Hepatocyte (in vitro differentiated cells): Measurements from ENCODE around the gene CPNE1. TPM values are rescaled to one million over a fixed set of nuclear protein-coding genes. Genes with fewer than 3 reads are reported as not detected.

Source experiments
- DNase-seq: peaks from one replicate; pipeline ENCODE4 v3.0.0-alpha.2; 2016; ENCODE audit warnings: low spot score
- H2AFZ ChIP-seq: fragments of 200-600 bp; sonication (generic); 2 replicates; pipeline ENCODE4 v1.6.0; 2016; ENCODE audit warnings: antibody characterized with exemption, mild to moderate bottlenecking
- H3K27ac ChIP-seq: fragments of 200-600 bp; sonication (generic); 2 replicates; pipeline ENCODE4 v1.5.1; 2016; ENCODE audit warnings: mild to moderate bottlenecking
- H3K27me3 ChIP-seq: fragments of 200-600 bp; sonication (generic); 2 replicates; pipeline ENCODE4 v1.6.1; 2016
- H3K36me3 ChIP-seq: fragments of 200-600 bp; sonication (generic); replicated peaks from 2 replicates; pipeline ENCODE4 v1.5.1; 2016; ENCODE audit warnings: low read depth; ENCODE audit not compliant: insufficient read depth
- H3K4me1 ChIP-seq: fragments of 200-600 bp; sonication (generic); 2 replicates; pipeline ENCODE4 v1.5.1; 2016; ENCODE audit warnings: mild to moderate bottlenecking, moderate library complexity; ENCODE audit not compliant: insufficient read depth
- H3K4me2 ChIP-seq: fragments of 200-600 bp; sonication (generic); 2 replicates; pipeline ENCODE4 v1.6.0; 2016
- H3K4me3 ChIP-seq: fragments of 200-600 bp; sonication (generic); 2 replicates; pipeline ENCODE4 v1.5.1; 2016; ENCODE audit warnings: mild to moderate bottlenecking
- H3K79me2 ChIP-seq: fragments of 200-600 bp; sonication (generic); 2 replicates; pipeline ENCODE4 v1.6.0; 2017; ENCODE audit warnings: mild to moderate bottlenecking
- H3K9me2 ChIP-seq: fragments of 200-600 bp; sonication (generic); replicated peaks from 2 replicates; pipeline ENCODE4 v1.6.0; 2017; ENCODE audit warnings: mild to moderate bottlenecking; ENCODE audit not compliant: insufficient read depth
- H3K9me3 ChIP-seq: fragments of 200-600 bp; sonication (generic); 2 replicates; pipeline ENCODE4 v1.5.1; 2016; ENCODE audit warnings: low read depth, mild to moderate bottlenecking
- H4K20me1 ChIP-seq: fragments of 200-600 bp; sonication (generic); 2 replicates; pipeline ENCODE4 v1.6.0; 2016; ENCODE audit warnings: mild to moderate bottlenecking; ENCODE audit not compliant: insufficient read depth, poor library complexity, severe bottlenecking
- CTCF ChIP-seq: fragments of 200-600 bp; sonication (generic); IDR thresholded peaks from 2 replicates; pipeline ENCODE4 v1.5.1; 2016; ENCODE audit warnings: antibody characterized with exemption, mild to moderate bottlenecking; ENCODE audit not compliant: poor library complexity
- EZH2 ChIP-seq: fragments of 200-600 bp; sonication (generic); IDR thresholded peaks from 2 replicates; pipeline ENCODE4 v1.6.1; 2016; ENCODE audit warnings: antibody characterized with exemption, mild to moderate bottlenecking, borderline replicate concordance
- EZH2phosphoT487 ChIP-seq: fragments of 200-600 bp; sonication (generic); IDR thresholded peaks from one replicate; pipeline ENCODE4 v1.6.1; 2018; ENCODE audit warnings: antibody characterized with exemption, mild to moderate bottlenecking, low read depth, moderate library complexity; ENCODE audit not compliant: unreplicated experiment, severe bottlenecking
- WGBS: methylation state at CpG from one replicate; pipeline ENCODE4 v1.1.6; 2016; ENCODE audit warnings: low lambda C conversion rate; ENCODE audit errors: missing lambda C conversion rate; 5-methylcytosine and 5-hydroxymethylcytosine counted together
- polyA plus RNA-seq: library from polyadenylated mRNA; unstranded; fragments of >200 nt; fragmentation: Nextera tagmentation; extraction: Ambion mirVana; gene quantifications from 2 replicates; pipeline ENCODE4 v1.2.1, GENCODE V29; 2016
- total RNA-seq: library from RNA; depleted of rRNA; stranded (reverse); fragments of >200 nt; gene quantifications from 2 replicates; pipeline ENCODE4 v1.2.3, GENCODE V29; 2014

The CPNE1 gene
- total and polyA plus RNA-seq, 2 experiments from 2014 or later, result 68.9 to 93.4 TPM

GRCh38 chr20:35610833-35611427 lies 53.8 kb downstream of the CPNE1 start:
- H3K4me3 ChIP-seq, result no peak overlapping the region
- no peaks in the 10 kb centered on the region for H3K9me2 ChIP-seq
- no peaks in the 10 kb centered on the region for H4K20me1 ChIP-seq
- no peak for DNase-seq
- no peak for TF ChIP-seq CTCF
- TF ChIP-seq EZH2, result no peak
- TF ChIP-seq EZH2phosphoT487, result no peak
- no peaks in the 10 kb centered on the region for H3K79me2 ChIP-seq
- H3K9me3 ChIP-seq, result no peaks in the 10 kb centered on the region
- H3K4me2 ChIP-seq, result no peak overlapping the region
- no peak overlapping the region for H2AFZ ChIP-seq
- H3K36me3 ChIP-seq, result no peaks in the 10 kb centered on the region
- H3K27ac ChIP-seq, result no peak overlapping the region
- WGBS, result 92% methylated on average over 9 of the region's 9 CpGs
- H3K4me1 ChIP-seq, result no peaks in the 10 kb centered on the region
- no peaks in the 10 kb centered on the region for H3K27me3 ChIP-seq

DNA sequence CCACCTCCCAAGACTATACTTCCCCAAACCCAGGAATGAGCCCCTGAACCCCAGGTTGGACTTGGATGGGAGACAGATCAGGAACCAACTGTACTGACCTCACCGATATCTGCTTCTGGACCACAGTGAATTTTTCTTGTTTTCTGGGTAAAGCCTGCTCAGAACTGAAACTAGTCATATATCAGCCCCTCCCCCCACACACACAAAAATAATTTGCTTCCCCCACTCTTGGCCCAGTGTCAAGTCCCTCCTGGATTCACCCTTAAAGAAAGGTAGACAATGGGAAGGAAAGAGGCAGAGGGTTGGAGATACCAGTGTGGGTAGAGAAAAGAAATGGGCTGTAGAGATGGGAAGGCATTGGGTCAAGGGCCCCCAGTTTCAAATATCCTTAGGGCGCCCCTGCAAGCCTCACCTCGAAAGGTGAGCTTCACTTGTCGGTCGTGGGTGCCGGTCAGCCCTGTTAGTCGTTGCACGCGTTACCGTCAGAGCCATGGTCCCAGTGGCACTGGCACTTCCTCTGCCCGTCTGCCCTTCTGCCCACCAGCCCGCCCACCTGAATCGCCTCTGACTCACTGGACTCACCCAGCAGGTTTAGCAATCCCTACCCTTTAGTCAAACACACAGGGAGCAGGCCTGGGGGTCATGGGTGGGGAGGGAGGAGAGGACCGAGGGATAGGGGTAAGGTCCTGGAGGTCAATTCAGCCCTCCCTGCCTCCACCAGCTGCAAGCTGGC lies 57.5 kb downstream of the CPNE1 start:
- Histone ChIP-seq H2AFZ (no peak overlapping the region), H3K79me2 (no peaks in the 10 kb centered on the region), H3K9me2 (no peaks in the 10 kb centered on the region), H4K20me1 (no peaks in the 10 kb centered on the region), H3K9me3 (no peaks in the 10 kb centered on the region), H3K27me3 (peaks cover 4% of the 10 kb centered on the region), H3K4me1 (no peaks in the 10 kb centered on the region), H3K36me3 (no peaks in the 10 kb centered on the region), H3K4me2 (no peak overlapping the region), H3K4me3 (no peak overlapping the region), H3K27ac (no peak overlapping the region)
- no peak for TF ChIP-seq EZH2
- TF ChIP-seq EZH2phosphoT487, result no peak
- TF ChIP-seq CTCF, result no peak
- no peak for DNase-seq
- WGBS, result 88% methylated on average over 13 of the region's 14 CpGs

DNA sequence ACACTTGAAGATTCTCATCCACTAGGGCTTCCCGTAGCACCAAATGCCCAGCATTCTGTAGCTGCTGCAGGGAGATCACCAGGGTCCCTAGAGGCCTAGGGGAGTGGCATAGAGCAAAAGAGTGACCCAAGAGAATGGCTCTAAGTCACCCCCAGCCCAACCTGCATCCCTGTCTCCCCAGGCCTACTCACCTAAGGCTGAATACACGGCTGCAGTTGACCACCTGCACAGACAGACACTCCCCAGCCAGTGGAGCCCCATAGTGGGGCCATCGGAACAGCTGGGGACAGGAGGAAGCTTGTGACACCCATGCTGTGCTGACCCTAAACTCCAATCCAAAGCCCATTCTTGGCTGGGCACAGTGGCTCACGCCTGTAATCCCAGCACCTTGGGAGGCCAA lies 58.6 kb downstream of the CPNE1 start:
- WGBS, result 88% methylated on average over 4 of the region's 4 CpGs
- TF ChIP-seq EZH2 (no peak), EZH2phosphoT487 (no peak), CTCF (no peak)
- Histone ChIP-seq H3K79me2 (no peaks in the 10 kb centered on the region), H4K20me1 (no peaks in the 10 kb centered on the region), H3K9me3 (no peaks in the 10 kb centered on the region), H3K4me3 (no peak overlapping the region), H3K36me3 (no peaks in the 10 kb centered on the region), H3K4me1 (peaks cover 8% of the 10 kb centered on the region), H3K4me2 (no peak overlapping the region), H2AFZ (no peak overlapping the region), H3K27me3 (peaks cover 10% of the 10 kb centered on the region), H3K27ac (no peak overlapping the region), H3K9me2 (no peaks in the 10 kb centered on the region)
- no peak for DNase-seq
